Fibroblast of peridontal ligament (primary cell): ENCODE measurements around the gene PPP1R1C.

Experiments
- DNase-seq: peaks from one replicate; pipeline ENCODE4 v3.0.0-alpha.2; 2010; ENCODE audit errors: extremely low read depth

The PPP1R1C gene

DNA sequence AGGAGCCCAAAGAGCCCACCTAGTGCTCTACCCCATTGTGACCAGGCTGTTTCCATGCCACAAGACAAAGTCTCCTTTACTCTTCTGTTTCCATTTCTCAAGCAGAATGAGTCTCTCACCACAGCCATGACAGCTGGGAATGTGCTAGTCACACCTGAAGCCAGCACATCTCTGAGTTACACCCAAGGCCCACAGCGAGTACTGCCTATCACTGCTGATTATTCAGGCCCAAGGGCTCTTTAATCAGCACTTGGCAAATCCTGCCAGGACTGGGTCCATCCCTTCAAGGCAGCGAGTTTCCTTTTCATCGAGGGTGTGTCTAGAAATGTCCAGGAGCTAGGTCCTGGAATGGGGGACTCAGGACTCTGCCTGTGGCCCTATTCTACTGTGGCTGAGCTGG lies 14.6 kb upstream of the PPP1R1C start:
- no peak for DNase-seq

DNA sequence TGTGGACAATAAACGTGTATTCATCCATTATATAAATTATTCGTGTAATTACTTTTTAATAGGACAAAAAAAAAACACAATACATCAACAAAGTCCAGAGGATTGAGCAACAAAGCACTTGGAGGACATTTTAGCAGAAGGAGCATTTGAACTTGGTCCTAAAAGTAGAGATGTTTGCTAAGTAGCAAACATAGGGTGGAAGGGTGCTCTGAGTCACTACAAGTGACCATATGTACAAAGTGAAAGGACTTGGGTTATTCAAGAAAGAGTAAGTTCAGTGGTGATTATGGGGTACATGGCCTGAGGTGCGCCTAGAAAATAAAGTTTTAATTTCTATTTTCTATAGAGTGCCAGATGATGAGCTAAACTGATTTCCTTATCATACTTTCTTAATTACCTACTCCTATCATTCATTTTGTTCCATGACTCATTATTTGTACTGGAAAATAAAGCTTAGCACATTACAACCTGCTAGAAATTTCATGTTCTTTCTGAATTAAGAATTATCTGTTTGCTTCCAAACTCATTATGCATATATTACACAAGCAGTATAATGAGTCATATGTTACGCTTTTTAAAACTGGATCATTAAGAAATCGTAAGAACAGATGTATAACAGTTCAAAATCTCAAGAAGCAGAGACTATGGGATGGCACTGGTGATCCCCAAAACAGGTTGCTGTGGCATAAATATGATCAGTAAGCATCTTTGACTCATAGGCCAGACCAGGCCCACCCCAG lies 13.1 kb upstream of the PPP1R1C start:
- no peak for DNase-seq

DNA sequence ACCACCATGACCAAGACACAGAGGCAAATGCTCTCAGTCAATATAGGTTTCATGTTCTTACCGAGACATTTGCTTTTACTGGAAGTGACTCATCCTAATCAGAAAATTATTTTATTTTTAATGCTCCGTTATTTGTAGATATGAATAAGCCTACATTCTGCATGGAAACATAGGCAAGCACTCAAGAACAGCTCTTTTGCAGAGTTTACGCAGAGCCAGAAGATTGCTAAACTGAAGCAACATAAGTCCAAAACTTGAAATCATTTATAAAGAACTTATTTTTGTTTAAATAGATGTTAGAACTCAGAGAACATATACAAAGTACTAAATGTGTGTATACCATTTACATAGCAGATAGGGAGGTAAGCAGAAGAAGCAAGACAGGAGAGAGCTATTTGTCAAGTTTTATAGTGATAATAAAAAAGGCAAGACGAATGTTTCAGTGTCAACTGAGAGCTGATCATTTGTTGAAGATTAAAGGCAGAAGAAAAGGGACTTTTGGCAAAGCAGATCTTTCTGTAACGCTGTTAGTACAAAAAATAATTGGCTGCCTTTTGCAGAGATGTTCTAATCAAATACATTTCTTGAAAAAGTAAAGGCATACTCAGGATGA lies 12.4 kb upstream of the PPP1R1C start:
- no peak for DNase-seq

DNA sequence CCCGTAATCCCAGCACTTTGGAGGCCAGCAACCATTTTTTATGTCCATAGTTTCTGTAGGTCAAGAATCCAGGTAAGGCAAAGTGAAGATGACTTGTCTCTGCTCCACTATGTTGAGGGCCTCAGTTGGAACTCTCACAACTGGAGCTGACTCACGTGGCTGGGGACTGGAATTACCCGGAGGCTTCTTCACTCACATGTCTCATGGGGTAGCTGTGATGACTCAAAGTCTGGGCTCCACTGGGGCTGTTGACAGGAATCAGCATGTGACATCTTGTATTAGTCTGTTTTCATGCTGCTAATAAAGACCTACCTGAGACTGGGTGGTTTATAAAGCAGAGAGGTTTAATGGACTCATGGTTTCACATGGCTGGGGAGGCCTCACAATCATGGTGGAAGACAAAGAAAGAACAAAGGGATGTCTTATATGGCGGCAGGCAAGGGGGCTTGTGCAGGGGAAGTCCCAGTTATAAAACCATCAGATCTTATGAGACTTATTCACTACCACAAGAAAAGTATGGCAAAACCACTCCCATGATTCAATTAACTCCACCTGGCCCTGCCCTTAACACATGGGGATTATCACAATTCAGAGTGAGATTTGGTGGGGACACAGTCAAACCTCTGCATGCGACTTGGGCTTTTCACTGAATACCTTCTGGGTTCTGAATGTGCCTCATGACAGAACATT lies 7.8 kb upstream of the PPP1R1C start:
- DNase-seq, result no peak

DNA sequence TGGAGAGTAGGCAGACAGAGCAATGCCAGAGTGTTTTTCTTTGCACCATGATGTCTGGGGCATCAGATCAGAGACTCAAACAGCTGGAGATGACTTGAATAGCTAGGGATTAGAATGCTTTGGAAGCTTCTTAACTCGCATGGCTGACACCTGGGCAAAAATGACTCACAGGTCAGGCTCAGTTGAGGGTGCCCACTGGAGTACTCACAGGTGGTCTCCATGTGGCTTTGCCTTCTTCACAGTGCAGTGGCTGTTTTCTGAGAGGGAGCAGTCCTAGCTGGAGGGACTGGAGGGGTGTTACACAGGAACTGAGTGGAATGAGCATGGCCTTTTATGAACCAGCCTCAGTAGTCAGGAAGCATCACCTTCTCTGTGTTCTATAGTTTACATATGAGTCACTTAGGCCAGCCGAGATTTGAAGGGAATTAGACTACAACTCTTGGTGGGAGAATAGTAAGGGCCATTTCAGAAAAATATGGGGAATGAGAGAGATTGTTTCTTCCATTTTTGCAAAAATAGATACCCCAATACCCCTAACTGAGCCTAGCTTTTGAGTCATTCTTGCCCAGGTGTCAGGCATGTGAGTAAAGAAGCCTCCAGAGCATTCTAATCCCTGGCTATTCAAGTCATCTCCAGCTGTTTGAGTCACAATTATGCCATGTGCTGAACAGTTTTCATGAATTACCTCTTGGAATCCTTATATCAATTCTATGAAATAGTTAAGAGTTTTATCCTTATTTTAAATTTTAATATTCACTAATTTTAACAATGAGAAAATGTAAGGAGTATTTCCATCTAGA lies 7.1 kb upstream of the PPP1R1C start:
- DNase-seq, result no peak

DNA sequence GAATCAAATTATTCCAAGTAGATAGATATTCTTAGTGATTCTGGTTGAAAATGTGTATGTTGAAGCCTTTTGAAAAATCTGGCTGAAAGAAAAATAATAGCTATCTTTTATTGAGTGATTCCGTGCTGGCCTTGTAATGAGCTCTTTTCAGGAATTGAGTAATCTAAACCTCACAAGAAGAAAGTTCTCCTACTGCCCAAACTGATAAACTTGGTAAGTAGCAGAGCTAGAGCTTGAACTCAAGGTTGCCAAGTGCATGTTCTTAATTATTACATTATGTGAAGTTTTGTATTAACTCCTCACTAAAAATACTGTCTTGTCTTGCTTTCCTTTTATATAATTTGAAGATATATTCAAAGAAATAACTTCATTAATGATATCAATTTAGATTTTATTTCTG lies 1.6 kb upstream of the PPP1R1C start:
- DNase-seq, result peak; percentile 19

DNA sequence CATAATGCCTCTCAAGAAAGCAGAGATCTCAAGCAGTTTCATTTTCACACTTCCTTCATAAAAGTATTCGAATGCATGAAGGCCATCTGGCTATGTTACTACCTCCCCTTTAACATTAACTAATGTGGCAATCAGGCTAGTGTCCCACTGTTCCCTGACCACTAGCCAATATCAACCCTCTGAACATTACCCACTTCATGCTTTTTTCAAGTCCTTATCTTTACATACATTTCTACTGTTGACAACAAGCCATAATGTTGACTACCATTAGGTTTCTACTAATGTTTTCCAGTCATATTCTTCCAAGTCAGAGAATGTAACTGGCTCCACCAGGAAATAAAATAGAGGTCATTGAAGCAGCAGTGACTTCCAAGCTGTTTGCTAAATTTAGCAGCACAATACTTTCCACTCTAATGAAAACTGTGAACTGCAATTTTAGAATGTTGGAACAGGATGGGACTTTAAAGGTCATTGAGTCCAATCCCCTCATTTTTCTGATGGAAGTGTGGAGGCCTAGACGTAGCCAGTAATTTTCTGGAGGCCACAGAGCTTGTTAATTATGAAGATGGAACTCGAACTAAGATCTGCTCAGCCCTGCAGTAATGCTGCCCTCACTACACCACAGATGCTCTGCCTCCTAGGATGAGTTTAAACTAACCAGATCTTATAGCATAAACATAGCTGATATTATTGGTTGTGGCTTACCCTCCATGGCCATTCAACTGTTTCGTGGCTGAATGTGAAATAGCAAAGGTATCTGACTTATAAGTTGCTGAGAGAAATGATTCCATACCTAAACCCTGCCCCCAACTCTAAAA lies 630 bp upstream of the PPP1R1C start:
- peak; percentile 12 for DNase-seq

DNA sequence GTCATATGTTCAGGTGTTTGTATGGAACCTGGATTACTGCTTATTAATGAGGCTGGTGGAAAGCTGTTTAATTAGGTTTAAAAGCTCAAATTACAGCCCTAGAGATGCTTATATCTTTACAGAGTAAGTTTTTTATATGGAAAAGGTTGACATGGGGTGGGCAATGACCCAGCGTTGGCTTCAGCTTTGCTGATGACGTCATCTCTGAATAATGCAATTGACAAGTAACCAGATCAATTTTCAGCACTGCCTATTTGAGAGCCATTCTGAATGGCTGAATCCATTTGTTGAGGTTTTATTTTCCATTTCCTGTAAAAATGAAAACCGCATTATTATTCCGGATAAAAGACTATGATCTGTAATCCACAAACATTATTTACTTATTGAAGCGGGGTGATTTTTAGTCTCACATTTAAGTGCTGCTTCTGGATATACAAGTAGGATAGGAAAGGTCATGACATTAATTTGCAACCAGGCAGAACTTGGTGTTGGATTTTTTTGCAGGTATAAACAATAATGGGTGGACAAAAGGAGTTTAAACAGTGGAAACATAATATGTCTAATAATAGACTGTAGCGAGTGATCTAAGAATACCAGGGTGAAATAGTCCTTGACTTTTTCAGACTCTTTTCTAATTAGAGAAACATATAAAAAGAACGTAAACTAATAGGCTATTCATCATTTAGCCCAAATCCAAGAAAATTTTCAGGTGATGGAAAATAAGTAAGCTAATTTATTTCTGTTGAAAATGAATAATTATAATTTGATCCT lies 2.7 kb downstream of the PPP1R1C start:
- peak; percentile 29 for DNase-seq

DNA sequence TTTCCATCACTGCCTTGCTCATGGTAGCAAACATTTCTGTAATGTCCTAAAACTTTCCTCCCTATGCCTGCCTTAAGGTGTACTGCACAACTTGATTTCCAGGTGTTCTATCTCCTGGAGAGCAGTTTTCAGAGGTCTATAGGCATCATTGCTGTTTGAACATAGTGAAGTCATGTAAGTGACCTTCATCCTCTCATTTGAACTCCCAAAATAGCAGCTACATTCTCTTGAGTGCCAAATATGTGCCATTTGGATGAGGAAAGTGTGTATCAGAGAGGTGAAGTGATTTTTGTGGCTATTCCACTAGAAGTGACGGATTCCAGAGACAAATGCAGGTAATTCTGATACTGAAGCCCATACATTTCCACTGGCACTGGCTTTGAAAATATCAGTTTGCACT lies 3.4 kb downstream of the PPP1R1C start:
- no peak for DNase-seq

DNA sequence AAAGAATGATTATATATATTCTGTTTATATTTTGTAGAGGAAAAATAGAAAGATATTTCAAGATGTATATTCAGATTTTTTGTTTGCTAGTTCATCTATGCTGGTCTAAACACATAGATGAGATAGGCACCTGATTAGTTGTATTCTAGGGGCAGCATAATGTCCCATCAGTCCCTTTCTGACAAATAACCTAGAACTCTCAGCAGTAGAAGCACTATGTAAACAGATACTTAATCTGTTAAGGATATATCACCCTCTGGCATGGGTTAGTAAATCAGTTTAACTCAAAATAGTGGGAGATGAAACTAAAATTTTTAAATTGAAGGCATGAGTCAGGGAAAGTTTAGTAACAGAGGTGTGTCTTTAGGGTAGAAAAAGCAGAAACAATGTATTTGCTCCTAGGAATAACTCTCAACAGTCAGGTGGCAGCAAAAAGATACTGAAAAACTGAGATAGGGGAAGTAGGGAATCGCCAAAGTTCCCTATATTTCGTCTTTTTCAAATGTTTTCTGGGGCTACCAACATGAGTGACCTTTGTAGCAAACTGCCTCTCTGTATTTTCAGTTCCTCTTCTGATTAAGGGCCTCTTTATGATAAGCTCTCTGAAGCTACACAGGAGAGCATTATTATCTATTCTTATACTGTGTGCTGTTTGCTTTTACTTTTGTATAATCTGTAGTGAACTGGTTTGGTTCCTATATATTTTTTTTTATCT lies 5.7 kb downstream of the PPP1R1C start:
- DNase-seq, result no peak

DNA sequence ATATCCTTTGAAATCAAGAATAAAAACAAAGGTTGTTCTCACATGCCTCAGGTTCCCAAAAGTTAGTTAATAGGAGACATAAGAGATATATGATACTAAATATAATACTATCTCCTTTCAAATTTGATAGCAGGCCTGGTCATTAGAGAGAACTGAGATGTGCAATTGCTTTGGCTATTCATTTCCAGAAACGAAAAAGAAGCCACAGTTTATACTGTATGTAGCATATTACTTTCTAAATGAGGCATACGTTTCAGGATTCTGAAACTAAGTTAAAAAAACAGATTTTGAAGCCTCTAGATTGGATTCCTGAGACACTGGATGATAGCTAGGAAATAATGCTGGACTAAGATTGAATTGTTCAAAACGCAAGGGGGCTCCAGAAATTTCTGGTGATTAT lies 7.1 kb downstream of the PPP1R1C start:
- DNase-seq, result no peak

DNA sequence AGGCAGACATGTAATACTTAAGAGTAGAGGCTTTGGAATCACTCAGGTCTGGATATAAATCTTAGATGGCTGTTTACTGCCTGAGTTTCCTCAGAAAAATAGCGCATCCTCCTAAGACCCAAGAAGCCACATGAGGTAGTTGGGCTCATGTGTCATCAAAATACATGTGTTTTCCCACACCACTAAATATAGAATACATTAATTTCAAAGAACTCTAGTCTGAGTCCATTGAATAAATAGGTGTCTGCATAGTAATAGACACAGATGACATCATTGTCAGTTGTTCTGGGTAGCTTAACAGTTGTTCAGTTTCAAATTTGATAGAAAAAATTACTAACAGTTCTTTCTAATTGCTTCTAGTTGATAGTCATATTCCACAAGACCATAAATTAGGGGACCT lies 9.6 kb downstream of the PPP1R1C start:
- DNase-seq, result no peak

DNA sequence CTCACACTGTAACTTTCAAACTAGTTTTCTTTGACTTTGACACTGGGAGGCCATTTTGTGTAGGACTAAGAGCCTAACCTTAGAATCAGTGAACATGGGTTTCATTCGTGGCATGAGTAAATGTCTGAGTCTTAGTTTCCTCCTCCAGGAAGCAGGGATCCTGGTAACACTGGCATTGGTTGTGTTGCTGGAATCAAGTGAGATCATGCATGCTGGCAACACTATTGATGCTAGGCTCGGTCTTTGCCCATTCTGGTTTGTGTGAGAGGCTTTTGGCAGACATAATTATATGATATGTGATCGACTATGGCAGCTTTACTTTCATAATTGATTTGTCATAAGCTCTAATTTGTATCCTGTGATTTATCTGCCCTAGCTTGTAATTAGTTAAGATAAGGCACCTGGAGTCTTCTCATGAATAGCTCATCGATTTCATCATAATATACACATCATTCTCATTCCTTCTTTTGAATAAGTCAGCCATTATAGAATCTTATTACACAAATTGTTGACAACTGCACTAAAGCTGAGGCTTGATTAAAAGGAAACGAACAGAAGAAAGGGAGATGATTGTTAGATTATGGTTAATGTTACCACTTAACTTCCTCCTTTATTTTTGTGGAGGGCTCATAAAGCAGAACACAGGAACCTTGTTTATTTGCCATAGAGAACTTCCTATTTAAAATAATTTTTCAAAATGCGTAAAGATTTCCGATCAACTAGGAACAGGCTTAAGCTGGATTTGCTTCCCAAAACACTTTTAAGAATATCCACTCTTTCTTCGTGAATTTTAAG lies 12.6 kb downstream of the PPP1R1C start:
- peak; percentile 24 for DNase-seq

DNA sequence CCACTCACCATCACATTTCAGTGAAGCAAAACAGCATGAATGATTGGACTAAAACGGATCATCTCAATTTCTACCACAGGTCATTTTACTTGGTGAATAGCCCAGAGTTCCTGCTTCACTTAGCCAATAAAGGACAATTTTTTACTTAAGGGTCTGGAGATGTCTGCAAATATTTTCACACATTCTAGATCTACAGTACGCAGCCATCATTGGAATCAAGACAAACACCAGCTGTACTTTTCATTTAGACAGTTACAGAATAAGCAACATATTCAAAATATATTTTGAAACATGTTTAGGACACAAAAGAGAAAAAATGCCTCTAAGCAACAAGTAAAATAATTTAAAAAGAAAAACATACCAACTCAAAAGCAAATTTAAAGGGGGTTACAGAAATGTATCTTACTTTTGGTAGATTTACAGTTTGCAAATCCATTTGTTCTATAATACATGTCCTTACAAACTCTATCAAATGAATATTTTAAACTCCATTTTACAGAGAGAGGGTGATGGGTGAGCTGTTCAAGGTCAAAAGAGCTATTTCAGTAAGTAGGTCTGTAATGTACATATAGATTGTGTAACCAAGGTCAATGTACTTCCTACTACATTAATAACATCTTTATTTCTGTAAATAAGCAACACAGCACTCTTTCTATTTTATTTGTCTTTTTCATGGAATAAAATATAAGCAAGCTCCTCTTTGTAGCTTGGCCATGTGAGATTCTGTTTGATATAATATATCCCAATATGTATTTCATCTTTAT lies 13.4 kb downstream of the PPP1R1C start:
- DNase-seq, result no peak

DNA sequence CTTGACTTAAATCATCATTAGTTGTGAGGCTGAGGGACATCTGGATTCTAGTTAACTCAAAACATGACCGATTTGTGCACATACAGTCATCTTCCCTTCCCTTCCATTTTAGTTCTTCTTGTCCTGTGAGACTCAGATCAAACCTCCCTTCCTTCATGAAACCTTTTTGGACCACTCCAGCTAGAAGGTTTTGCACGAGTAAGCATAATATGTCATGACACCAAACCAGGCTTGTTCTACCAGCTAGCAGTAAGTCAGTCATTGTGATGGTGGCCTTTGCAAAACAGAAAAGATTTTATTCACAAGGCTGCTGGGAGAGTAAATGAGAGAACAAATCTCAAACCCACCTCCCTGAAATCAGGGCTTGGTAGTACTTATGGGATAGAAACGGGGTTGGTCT lies 14.3 kb downstream of the PPP1R1C start:
- no peak for DNase-seq

DNA sequence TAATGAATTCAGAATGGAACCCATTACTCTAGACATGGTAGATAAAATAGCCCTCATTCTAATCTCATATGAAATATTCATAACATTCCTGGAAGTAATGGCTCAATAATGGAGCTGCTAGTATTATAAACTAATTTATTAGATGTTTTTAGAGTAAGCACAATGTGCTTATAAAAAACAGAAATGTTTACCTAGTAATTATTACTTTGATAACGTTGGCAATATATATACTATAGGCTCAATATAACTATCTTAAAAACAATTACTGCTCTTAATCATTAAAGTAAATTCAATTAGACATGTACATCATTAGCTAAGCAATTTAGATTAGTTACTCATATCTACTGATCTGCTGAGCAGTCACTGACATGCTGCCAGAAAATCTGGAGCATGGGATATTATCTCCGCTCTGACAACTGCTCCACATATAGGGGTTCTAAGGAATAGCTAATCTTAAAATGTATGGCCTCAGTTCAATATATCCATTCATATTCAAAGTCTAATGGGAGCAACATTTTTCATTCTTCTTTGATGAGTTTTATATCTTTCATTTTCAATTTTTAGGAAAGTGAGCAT lies 19.4 kb downstream of the PPP1R1C start:
- DNase-seq, result no peak

DNA sequence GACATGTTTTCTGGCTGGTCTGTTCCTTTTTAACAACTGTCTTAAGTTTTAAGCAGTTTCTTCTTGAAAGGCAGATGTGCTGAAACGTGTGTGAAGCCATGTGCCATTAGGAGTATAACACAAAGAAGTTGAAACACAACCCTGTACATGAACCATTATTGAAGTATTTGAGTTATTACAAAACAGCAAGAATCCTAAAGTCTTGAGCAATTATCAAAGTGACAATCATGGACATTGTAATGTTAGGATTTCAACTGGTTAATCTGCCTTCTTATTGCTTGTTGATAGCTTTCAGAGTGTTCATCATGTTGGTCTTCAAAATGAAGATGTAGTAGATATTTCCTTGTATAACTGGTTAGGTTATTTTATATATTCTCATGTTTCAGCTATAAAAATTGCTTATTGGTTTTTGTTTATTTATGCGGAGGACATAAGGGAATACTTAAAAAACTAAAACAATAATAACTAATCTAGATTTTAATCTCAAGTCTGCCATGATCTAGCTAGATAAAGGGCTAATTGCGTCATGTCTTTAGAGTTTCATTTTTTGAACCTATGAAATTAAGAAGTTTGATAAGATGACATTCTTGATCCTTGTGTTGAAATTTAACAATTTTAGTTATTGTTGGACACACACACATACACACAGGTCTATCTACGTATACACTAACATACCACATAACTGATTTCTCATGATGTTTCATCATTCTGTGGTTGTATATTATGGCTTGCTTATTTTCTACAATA lies 21.1 kb downstream of the PPP1R1C start:
- no peak for DNase-seq
